HepG2 (cell line): Measurements from ENCODE around the gene DNAJC13.

Experiments used
- CTCF ChIP-seq: sonication (generic); formaldehyde crosslinking; IDR thresholded peaks from 2 replicates; pipeline ENCODE4 v1.5.0; 2020; ENCODE audit warnings: mild to moderate bottlenecking, missing genetic modification reagents, moderate library complexity
- FIP1L1 ChIP-seq: fragments of 200-400 bp; formaldehyde crosslinking; IDR thresholded peaks from 2 replicates; pipeline ENCODE4 v1.6.1; 2018; ENCODE audit warnings: low read depth, mild to moderate bottlenecking, low read length, moderate library complexity, borderline replicate concordance; ENCODE audit not compliant: insufficient read depth
- GABPB1 ChIP-seq: IDR thresholded peaks from 2 replicates; pipeline ENCODE4 v1.6.1; 2016; ENCODE audit warnings: mild to moderate bottlenecking, missing genetic modification reagents, moderate library complexity, missing compliant biosample characterization
- IKZF1 ChIP-seq: fragments of 450-650 bp; IDR thresholded peaks from 2 replicates; pipeline ENCODE4 v1.7.1; 2016
- MEIS2 ChIP-seq: sonication (generic); formaldehyde crosslinking; IDR thresholded peaks from 2 replicates; pipeline ENCODE4 v1.9.0; 2021; ENCODE audit warnings: mild to moderate bottlenecking, missing genetic modification reagents
- MLX ChIP-seq: IDR thresholded peaks from 2 replicates; pipeline ENCODE4 v1.6.1; 2016
- PHF8 ChIP-seq: sonication (generic); formaldehyde crosslinking; IDR thresholded peaks from 2 replicates; pipeline ENCODE4 v1.5.0; 2020; ENCODE audit warnings: missing genetic modification reagents
- RFX1 ChIP-seq: fragments of 450-650 bp; IDR thresholded peaks from 2 replicates; pipeline ENCODE4 v1.6.1; 2017
- SNRNP70 ChIP-seq: fragments of 200-400 bp; formaldehyde crosslinking; IDR thresholded peaks from 2 replicates; pipeline ENCODE4 v1.6.1; 2017; ENCODE audit warnings: mild to moderate bottlenecking, low read depth, low read length, moderate library complexity
- TBP ChIP-seq: sonication (generic); formaldehyde crosslinking; IDR thresholded peaks from 2 replicates; pipeline ENCODE4 v1.5.0; 2020; ENCODE audit warnings: missing genetic modification reagents
- ZBTB49 ChIP-seq: sonication (generic); formaldehyde crosslinking; IDR thresholded peaks from 2 replicates; pipeline ENCODE4 v1.4.0; 2020; ENCODE audit warnings: missing genetic modification reagents, borderline replicate concordance
- ZNF557 ChIP-seq: sonication (generic); formaldehyde crosslinking; IDR thresholded peaks from 2 replicates; pipeline ENCODE4 v1.4.0; 2020; ENCODE audit warnings: missing genetic modification reagents

GRCh38 chr3:132404276-132404675, 13.0 kb upstream of the DNAJC13 start:
- TF ChIP-seq CTCF (no peak), ZBTB49 (CRISPR knock-in tag) (no peak), GABPB1 (CRISPR knock-in tag) (no peak), SNRNP70 (no peak), IKZF1 (no peak), PHF8 (CRISPR knock-in tag) (no peak), MEIS2 (CRISPR knock-in tag) (no peak), TBP (CRISPR knock-in tag) (no peak), ZNF557 (CRISPR knock-in tag) (no peak), RFX1 (no peak), FIP1L1 (no peak), MLX (CRISPR knock-in tag) (no peak)
